ENCODE measurements around the gene TANGO6.

- TF ChIP-seq POLR2A (IDR thresholded peaks at IDR 0.05; ENCODE audit: low read depth, low read length) (no peak), POLR2AphosphoS5 (IDR thresholded peaks at IDR 0.05; ENCODE audit: low read depth, low read length) (no peak), TAF1 (IDR thresholded peaks at IDR 0.05; ENCODE audit: borderline replicate concordance, low read depth, low read length) (no peak)
Observed at GRCh38 chr16:69108064-69108904, 265.0 kb downstream of the TANGO6 start.

All from GM12892 (cell line).